ENCODE data around the gene SULT1C4. TPM values are rescaled to one million over a fixed set of nuclear protein-coding genes. Genes with fewer than 3 reads are reported as not detected.

The SULT1C4 gene
- total and polyA plus RNA-seq, 2 of the 8 experiments (the other 6 are each of a cell fraction or from before 2014, with no cell fraction given), result 1.5 to 2.1 TPM

GRCh38 chr2:108367561-108368175, 10.1 kb upstream of the SULT1C4 start (continued):
- TF ChIP-seq BCL11A (IDR thresholded peaks at IDR 0.05; ENCODE audit: low read depth in 2 of 2, low read length in 2 of 2) (no peak), NRF1 (IDR thresholded peaks at IDR 0.05; ENCODE audit: low read depth, low read length) (no peak), KDM4A (IDR thresholded peaks at IDR 0.05; ENCODE audit: low read depth, low read length, severe bottlenecking) (no peak), CHD1 (IDR thresholded peaks at IDR 0.05; ENCODE audit: low read depth, low read length) (no peak), KDM5A (IDR thresholded peaks at IDR 0.05; ENCODE audit: low read length) (no peak)

Data from H1 (cell line).